AG04449 (cell line): ENCODE results near the gene RAB3IL1.
A peak's percentile ranks its signal among the peaks of the same experiment; 100 is the strongest.

Experiments used
- CTCF ChIA-PET: fragments of 350-600 bp; formaldehyde crosslinking; extraction: SDS; loops from one replicate; lab custom pipeline; 2021; ENCODE audit warnings: antibody characterized with exemption; lab: Yijun Ruan, JAX
- POLR2A ChIA-PET: fragments of 400-600, 350-600 bp; formaldehyde crosslinking; extraction: SDS; loops from one replicate; lab custom pipeline; 2020; ENCODE audit warnings: antibody characterized with exemption, inconsistent platforms; lab: Yijun Ruan, JAX
- DNase-seq: peaks from one replicate; pipeline ENCODE4 v3.0.0-alpha.2; 2010; ENCODE audit warnings: low read depth, low spot score
- H3K4me3 ChIP-seq: 2 replicates; pipeline ENCODE4 v1.5.1; 2011; ENCODE audit warnings: low read depth, mild to moderate bottlenecking, control low read depth, low read length
- TF ChIP-seq, protein P1 (sequence below): IDR thresholded peaks from one replicate; pipeline ENCODE4 v1.5.1; 2011; ENCODE audit warnings: mild to moderate bottlenecking, moderate library complexity, low read length, control low read depth, inconsistent platforms; ENCODE audit not compliant: insufficient read depth; ENCODE audit errors: missing control alignments

RAB3IL1 gene

DNA sequence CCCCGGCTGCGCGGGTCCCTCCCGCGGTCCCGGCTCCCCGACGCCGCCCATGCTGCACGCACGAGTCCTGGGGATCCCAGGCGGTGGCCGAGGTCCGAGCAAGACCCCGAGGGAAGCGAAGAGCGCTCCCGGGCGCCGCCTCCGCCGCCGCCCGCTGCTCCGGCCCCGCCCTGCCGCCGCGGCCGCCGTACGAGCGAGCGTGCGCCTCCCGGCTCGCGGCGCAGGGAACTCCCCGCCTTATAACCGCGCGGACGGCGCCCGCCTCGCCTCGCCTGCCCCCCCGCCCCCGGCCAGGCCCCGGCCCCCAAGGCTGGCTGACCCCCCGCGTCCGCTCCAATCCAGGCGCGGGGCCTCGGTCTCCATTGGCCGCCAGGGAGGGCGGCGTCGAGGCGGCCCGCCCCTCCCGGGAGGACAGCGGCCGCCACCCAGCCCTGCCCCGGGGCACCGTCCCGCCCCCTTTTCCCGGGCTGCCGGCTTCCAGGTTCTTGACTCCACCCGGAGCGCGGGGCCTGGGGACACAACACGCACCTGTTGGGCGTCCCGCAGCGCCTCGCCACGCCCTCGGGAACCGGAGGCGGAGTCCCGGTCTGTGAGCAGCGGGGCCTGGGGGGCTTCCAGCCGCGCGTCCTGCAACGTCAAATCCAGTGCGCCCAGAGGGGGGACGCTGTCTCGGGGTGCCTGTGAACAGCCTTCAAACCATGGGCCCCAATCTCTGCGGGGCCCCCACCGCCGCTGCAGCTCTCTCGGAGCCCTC, 25.9 kb downstream of the RAB3IL1 start, which contains the start of gene FADS3:
Gene FADS3 (minus strand): TSS at position 215 of the 754 bp plus-strand sequence. CDS start 164 bp downstream, at position 51.
- CTCF ChIA-PET: interaction anchor here (0.8 to 18.2 kb wide), 7 partner anchors 7 to 217 kb away, joined by 3 to 406 read pairs (median 8); no protein-coding TSS in a partner anchor
- POLR2A ChIA-PET: interaction anchor here (1.3 kb wide), 1 partner anchor 76 kb away, joined by 7 read pairs; the partner anchor contains the start of gene FTH1
- H3K4me3 ChIP-seq: peak within 1 kb of the TSS; percentile 90
- no peak for DNase-seq
- TF ChIP-seq, protein P1, sequence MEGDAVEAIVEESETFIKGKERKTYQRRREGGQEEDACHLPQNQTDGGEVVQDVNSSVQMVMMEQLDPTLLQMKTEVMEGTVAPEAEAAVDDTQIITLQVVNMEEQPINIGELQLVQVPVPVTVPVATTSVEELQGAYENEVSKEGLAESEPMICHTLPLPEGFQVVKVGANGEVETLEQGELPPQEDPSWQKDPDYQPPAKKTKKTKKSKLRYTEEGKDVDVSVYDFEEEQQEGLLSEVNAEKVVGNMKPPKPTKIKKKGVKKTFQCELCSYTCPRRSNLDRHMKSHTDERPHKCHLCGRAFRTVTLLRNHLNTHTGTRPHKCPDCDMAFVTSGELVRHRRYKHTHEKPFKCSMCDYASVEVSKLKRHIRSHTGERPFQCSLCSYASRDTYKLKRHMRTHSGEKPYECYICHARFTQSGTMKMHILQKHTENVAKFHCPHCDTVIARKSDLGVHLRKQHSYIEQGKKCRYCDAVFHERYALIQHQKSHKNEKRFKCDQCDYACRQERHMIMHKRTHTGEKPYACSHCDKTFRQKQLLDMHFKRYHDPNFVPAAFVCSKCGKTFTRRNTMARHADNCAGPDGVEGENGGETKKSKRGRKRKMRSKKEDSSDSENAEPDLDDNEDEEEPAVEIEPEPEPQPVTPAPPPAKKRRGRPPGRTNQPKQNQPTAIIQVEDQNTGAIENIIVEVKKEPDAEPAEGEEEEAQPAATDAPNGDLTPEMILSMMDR: no peak

DNA sequence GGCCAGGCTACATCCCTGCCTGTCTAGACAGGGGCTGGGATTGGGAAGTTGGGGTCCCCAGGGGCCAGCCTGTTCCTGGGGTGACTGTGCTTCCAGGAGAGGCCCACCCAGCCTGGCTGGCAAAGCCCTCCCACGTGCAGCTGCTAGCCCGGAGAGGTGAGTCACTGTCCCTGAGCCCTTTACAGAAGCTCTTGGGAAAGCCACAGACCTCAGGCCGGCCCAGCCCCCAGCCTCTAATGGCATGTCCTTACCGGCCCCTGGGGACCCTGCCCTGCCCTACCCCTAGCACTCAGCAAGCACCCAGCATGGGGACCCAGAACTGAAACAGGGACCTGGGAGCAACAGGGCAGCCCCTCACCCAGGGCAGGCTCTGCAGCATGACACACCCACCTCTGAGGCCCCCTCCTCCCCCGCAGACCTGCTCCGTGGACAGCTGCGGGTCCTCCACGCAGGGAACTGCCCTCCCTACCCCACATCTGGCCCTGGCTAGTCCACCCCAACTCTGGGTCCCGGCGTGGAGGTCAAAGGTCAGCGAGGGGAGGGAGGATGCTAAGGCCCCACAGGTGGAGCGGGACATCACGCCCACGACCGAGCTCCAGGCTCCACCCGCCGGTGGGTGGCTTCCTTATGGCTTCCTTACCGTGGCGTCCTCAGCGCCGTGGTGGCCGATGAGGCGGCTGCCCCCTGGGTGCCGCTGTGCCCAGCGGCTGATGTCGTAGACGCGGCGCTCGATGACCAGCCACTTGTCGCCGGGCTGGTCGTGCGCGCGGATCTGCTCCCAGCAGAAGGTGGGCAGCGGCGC, 26.6 kb downstream of the RAB3IL1 start:
- TF ChIP-seq, protein P1: peak; percentile 27
- peak overlapping the region; percentile 90 for H3K4me3 ChIP-seq
- ChIA-PET POLR2A (interaction anchor here (1.0 to 1.6 kb wide), 5 partner anchors 9 to 77 kb away, joined by 3 to 7 read pairs (median 4); partner anchors contain the start of gene FTH1), CTCF (interaction anchor here (0.8 to 18.2 kb wide), 6 partner anchors 8 to 218 kb away, joined by 3 to 406 read pairs (median 6); no protein-coding TSS in a partner anchor)
- DNase-seq: peak; percentile 26

DNA sequence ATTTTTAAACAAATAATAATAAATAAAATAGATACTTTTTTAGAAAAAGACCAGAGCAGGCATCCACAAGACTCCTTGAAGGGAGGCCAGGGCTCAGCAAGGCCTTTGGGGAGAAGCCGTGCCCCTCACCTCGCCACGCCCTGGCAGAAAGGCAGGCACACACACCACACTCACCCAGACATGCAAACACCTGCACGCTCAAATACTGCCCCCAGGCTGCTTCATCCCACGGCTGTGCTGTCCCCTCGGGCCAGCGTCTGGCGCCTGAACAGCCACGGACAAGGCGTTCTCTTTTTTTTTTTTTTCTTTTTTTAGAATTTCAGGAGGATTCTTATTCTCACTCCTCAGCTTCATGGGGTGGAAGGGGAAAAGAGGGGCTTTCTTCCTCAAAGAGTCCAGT, 27.5 kb downstream of the RAB3IL1 start:
- DNase-seq: no peak
- POLR2A ChIA-PET: interaction anchor here (1.0 to 1.6 kb wide), 5 partner anchors 8 to 78 kb away, joined by 3 to 7 read pairs (median 4); partner anchors contain the start of gene FTH1
- H3K4me3 ChIP-seq: peak overlapping the region; percentile 90
- TF ChIP-seq, protein P1: no peak
- CTCF ChIA-PET: interaction anchor here (1.5 to 18.2 kb wide), 6 partner anchors 8 to 219 kb away, joined by 8 to 406 read pairs (median 35); no protein-coding TSS in a partner anchor

DNA sequence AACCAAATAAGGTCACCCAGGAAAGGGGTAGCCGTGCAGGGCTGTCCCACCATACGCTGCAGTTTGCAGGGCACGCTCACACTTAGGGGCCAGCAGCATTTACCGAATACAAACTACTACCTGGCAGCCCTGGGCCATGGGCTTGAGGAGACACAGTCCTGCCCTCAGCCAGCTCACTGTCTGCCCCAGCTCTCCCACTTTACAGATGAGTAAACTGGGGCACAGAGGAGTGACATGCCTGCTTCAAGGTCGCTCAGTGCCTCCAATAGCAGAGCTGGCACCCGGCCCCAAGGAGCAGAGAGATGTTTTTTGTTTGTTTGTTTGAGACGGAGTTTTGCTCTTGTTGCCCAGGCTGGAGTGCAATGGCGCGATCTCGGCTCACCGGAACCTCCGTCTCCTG, 28.8 kb downstream of the RAB3IL1 start:
- TF ChIP-seq, protein P1: no peak
- no peak overlapping the region for H3K4me3 ChIP-seq
- ChIA-PET POLR2A (interaction anchor here (0.9 to 1.0 kb wide), 2 partner anchors 9 to 24 kb away, joined by 3 read pairs; no protein-coding TSS in a partner anchor), CTCF (interaction anchor here (1.0 to 12.5 kb wide), 8 partner anchors 10 to 219 kb away, joined by 3 to 67 read pairs (median 14); no protein-coding TSS in a partner anchor)
- no peak for DNase-seq

DNA sequence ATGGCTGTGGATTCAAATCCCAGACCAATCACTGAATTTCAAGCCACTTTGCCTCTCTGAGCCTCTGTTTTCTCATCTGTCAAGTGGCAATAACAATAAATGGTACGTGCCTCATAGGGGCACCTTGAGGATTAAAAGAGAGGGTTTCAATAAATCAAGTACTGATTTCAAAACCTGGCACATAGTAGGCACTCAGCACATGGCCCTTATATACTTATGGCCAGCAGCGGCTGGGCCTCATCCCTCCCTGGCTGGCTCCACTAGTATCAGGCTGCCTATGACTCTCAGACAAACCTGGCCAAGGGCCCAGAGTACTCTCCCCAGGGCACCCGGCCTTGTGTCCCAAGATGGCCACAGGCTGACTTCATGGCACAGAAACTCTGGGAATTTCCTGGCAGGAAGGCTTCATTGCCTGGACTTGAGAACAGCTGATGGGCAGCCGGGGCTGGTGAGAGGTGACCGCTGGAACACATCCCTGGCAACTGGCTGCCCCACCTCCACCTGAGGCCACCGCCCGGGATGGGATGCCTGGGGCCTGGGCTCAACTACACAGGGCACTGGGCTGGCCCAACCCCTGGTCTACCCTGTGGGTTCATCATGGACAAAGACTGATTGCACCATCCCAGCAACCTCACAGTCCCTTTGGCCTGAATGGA, 29.4 kb downstream of the RAB3IL1 start:
- TF ChIP-seq, protein P1: no peak
- DNase-seq: peak; percentile 78
- POLR2A ChIA-PET: interaction anchor here (0.9 to 1.0 kb wide), 2 partner anchors 8 to 24 kb away, joined by 3 read pairs; no protein-coding TSS in a partner anchor
- CTCF ChIA-PET: interaction anchor here (1.0 to 12.5 kb wide), 10 partner anchors 10 to 220 kb away, joined by 3 to 67 read pairs (median 12); no protein-coding TSS in a partner anchor
- no peak overlapping the region for H3K4me3 ChIP-seq
